Measurements from ENCODE around the gene SSBP3.

SSBP3 gene

DNA sequence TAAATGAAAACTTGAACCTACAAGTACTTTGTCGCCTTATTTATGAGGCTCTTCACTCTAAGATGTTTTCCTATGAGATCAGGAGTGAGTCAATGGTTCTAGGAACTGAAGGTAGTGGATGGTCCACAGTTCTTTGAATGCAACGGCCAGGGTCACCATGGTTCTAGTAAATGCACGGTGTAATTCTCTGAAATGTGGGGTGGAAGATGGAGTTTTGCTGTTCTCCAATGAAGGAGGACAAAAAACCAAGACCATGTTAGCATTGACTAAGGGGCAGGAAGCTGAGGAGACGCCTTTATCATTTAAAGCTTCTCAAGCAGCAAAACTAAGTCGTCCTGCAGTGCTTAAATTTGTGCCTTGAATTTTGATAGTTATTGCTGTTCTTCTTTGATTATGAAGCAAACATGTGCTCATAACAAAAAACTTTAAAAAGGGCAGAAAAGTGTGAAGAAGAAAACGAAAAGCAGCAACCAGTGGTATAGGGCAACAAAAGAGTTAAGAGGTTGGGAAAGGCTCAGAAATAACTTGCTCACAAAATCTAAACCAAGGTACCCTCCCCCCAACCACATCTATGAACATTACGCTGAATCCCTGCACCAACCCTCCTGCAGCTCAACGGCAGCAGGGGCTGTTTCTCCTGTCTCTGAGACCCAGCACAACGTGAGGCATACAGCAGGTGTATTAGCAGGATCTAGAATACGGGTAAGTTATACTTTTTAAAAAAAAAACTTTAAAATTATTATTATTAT is 121.2 kb downstream of the SSBP3 start:
- peak; percentile 57 for DNase-seq (ENCODE audit: low spot score)

DNA sequence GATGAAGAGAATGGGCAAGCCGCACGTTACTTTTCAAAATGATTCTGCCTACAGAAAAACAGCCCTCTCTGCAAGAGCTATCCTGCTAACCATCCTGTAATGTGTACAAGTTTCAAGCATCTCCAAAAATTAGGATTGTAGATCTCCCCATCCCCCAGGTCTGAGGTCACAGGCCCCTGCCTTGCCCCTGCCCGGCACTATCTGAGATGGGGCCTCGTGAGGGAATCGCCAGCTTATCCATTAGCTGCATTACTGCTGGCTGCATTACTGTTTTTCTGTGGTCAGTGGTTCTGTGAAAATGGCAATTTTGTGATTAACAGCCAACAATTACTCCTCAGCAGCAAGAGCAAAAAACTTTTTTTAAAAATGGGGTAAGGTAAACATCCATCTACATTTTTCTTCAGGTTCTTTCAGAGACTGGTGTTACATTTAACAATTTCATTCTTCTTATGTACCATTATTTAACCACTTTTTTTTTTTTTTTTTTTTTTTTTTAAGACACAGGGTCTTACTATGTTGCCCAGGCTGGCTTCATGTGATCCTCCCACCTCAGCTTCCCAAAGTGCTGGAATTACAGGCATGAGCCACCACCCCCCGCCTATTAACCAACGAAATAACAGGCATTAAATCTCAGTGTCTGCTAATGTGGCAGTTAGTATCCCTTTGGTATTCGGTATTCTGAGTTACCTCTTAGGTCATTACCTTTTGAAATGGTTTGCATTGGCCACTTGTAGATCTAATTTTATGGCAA is 122.4 kb downstream of the SSBP3 start:
- DNase-seq (ENCODE audit: low spot score): no peak

DNA sequence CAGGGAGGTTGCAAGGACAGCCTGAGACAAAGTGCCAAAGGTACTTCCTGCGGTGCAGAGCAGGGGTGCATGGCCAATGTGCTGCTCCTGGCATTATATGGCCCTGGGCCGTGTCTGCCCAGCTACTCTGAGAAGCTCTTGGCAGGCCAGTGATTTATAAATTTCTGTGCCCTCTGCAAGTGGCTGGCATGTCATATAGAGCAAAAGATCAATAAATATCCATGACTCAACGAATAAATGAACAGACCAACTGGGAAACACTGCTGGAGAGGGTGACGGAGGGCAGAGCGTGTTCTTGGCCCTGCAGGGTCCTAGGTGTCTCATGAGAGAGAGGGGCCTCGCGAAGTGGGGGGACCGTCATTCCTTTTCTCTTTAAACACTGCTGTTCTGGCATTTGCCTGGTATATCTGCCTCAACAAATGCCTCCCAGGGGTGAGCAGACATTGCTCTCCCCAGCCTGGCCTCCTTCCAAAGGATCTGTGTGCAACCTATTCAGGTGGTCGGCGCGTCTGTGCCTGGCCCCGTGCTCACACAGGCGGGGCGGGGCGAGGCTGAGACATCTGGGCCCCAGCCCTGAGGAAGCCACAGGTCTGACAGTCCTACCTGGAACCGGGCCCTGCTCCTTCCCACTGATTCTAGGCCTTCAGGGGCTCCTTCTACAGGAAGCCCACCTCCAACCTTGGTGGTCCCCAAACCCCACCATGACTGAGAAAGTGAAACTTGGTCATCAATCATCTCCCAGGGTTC is 123.9 kb downstream of the SSBP3 start:
- no peak for DNase-seq (ENCODE audit: low spot score)

DNA sequence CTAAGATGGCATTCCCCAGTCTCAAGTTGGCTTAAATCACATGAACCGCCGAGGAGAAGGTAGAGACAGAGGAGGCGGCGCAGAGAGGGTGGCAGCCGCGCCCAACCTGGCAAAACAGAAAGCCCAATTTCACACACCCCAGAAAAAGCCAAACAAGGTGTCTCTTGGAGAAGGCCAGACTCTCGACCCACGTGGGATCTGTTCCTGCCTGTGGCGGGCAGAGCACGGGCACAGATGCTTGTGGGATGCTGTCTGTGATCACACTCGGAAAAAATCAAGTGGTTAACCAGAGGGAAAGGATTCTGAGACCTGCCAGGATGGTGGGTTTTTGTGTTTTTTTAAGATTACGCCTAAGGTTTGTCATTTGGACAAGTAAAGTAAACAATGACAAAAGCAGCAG is 125.5 kb downstream of the SSBP3 start:
- DNase-seq (ENCODE audit: low spot score): no peak

DNA sequence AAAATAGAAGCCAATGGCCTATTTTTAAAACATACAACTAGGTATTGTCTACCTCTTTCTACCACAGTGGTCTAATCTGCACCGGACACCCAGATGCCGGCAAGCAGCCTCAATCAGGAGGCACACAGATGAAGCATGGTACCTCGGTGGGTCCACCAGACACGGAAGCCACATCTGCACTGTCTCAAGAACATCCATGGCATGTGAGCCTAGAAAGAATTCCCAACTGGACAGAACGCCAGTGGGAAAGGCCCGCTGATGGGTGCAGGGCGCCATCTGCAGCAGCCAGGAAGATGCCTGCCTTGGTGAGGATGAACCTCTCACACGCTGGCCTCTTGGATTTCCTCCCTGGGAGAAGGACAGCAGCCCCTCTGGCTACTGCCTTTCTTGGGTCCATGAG is 126.7 kb downstream of the SSBP3 start:
- DNase-seq (ENCODE audit: low spot score): no peak

DNA sequence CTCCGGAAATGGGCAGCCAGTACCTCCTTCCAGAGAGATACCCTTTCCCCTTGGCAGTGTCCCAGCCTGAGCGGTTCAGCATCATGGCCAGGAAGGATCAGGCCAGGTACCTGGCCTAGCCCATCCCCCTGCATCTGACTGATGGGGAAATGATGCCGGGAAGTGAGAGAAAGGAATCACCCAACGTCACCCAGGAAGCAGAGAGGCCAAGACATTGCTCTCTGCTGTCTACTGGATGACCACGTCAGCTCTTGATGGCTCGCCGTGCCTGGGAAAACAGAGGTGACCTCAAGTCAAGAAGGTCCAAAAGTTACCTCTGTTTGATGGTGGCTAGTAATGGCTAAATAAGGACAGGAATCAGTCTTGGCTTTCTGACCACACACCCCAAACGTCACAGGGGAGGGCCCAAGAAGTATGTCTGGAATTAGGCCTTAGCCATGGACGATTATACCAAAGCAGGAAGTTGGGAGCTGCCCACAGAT is 127.2 kb downstream of the SSBP3 start:
- DNase-seq (ENCODE audit: low spot score): no peak

DNA sequence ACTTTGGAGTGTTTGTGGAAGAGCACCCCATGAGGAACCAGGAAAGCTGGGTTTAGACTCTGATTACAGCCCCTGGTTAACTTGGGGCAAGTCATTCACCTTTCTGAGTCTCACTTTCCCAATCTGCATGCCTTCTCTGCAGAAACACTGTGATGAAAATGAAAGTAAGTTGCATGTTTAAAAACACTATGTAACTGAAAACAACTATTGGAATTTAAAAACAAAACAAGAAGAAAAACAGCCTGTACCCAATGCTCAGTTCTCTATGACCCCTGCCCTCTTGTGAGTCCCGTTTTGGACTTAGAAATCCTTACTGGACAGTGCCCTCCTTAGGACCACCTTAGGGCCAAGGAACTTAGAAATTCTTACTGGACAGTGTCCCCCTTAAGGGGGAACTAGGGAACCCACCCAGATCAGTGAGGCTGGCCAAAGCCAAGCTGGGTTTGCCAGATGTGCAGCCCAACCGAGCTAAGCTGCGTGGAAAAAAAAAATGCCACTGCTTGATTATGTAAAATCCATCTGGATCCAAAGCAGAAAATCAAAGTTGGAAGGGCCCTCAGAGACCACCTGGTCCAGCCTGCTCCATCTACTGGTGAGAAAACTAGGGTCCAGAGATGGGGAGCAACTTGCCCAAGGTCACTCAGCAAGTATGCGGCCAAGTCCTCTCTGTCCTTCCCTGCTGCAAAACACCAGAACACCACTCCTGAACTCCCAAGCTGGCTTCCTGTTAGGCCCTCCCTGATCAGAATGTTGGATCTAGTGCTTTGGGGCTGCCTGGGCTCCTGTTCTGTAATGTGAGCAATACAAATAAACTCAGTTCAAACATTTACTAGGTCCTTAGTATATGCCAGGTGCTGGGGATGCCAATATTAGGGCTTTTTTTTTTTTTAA is 128.5 kb downstream of the SSBP3 start:
- no peak for DNase-seq (ENCODE audit: low spot score)

DNA sequence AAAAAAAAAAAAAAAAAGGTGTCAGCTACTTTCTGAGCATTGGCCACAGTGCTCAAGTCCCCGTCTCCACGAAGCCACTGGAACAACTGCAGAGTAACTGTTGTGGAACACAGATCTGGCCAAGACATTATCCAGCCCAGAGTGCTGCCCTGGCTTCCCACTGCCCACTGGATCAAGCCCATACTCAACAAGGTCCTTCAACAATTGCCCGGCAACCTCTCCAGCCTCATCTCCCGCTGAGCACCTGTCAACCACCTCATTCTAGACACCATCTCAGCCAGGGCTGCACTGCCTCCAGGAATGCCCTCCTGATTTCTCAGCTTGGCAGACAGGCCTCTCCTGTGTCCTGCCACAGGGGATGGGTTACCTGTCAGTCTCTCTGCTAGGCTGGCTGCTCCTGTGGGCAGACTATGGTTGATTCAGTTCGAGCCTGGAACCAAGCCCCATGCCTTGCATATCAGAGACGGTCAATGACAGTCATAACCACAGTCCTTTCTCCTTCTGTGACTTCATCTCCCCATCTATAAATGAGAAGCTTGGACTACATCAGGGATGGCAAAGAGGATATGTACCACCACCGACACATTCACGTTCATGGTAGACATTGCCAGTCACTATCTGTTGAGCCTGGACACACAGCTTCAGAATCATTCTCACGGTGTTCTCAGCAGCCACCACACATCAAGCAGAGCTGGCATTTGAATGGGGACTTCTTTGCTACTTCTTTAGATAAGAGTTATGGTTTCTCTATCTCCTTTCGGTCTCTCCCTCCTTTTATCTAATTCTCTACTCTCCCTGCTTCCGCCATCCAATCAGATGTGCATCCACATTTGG is 129.4 kb downstream of the SSBP3 start:
- no peak for DNase-seq (ENCODE audit: low spot score)

DNA sequence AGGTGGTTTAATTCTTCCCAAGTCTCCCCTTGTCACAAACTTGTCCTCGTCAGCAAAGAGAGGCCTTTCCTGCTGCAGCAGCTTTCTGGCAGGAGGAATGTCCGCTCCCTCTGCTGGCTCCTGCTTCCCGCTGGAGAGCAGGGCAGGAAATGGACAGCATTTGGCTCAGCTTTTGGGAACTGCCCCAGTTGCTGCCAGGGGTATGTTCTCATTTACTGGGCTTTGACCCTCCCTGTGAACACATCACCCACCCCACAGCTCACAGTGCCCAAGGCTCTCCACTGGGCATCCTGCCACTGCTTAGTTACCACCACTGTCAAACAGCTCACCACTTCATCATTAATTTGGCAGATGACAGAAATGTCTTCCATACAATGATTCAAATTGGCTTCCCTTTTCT is 130.8 kb downstream of the SSBP3 start:
- DNase-seq (ENCODE audit: low spot score): no peak

DNA sequence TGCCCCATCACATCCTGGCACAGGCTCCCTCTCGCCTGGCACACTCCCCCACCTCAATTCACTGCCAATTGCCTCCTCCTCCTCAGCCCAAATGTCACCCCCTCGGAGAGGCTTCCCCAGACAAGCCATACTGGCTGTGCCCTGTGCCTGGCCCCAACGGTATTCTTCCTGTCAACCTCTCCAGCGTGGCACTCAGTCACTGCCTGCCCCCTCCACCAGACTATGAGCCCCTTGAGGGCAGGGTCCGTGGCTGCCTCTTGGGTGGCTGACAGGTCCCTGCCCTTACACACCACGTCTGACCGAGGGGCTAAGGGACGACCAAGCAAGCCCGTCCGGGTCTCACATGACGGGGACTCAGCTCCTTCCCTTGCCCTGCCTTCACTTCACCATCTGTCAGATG is 131.3 kb downstream of the SSBP3 start:
- DNase-seq (ENCODE audit: low spot score): no peak

DNA sequence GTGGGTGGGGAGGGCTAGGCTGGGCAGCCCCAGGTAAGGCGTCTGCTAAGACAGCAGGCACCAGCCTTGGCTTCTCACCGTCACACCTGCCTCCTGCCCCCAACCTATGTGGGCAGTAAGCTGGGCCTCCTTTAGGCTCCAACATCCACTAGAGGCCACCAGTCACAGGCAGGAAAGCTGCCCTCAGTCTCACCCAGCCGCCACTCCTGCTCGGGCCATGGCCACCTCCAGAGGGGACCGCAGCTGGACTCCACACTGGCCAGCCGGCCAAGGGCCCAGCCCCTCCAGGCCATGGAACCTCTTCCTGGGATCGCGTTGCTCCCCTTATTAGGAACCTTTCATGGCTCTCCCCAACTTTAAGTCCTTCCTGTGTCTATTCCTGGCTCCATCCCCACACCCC is 131.7 kb downstream of the SSBP3 start:
- no peak for DNase-seq (ENCODE audit: low spot score)

DNA sequence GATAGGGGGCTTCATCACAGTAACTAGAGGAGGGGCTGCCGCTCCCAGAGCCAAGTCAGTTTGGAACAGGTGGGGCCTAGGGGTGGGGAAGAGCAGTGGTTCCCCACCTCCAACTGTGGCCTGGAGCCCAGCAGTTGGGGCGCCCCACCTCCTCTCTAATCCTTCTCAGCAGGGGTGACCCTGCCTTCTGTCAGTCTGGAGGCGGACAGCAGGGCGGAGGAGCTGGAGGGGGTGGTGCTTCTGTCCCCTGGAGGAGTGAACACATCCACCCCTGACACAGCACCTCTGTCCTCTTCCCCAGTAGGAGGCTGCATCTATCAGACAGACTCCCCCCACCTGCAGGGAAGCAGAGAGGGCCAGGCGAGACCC is 132.4 kb downstream of the SSBP3 start:
- no peak for DNase-seq (ENCODE audit: low spot score)

DNA sequence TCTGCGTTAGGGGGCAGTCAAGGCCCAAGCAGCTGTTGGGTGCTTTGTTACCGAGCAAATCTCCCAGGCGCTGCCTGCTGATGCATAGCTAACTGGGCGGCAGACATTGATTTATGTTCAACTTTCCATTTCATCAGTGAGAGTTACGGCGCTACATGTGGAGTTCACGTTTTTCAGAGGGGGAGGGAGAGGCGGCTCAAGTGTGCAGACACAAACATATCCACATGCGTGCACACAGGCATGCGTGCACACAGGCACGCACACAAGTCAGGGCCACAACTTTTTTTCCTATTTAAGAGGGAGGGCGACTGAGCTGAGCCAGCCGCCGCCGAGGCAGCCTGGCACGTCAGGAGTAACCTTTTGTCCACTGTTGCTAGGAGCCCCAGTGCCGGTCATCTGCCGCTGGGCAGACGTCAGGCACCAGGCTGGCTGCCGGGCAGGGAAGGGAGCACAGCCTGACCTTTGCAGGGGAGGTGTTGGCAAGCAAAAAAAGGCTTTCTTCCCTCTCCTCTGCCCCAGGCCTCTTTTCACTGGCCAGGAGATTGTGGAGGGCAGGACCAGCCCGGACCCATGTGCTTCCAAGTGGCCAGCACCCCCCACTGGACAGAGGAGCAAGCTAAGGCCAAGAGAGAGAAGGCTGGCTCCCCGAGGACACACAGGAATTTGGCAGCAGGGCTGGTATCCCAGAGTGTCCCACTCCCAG is 133.0 kb downstream of the SSBP3 start:
- DNase-seq (ENCODE audit: low spot score): no peak

DNA sequence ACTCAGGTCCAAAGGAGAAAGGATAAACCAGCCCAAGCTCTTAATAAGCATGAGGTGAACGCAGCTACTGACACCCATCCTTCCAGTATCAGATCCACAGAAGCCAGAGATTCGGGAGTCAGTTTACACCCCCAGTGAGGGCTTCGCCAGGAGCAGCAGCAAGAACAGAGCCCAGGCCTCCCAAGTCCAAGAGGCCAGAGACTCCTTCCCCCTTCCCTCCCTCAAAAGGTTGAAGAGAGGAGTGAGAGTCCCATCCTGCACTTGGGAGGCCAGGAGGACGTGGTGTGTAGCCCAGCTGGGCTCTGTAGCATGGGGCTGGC is 133.5 kb downstream of the SSBP3 start:
- no peak for DNase-seq (ENCODE audit: low spot score)

DNA sequence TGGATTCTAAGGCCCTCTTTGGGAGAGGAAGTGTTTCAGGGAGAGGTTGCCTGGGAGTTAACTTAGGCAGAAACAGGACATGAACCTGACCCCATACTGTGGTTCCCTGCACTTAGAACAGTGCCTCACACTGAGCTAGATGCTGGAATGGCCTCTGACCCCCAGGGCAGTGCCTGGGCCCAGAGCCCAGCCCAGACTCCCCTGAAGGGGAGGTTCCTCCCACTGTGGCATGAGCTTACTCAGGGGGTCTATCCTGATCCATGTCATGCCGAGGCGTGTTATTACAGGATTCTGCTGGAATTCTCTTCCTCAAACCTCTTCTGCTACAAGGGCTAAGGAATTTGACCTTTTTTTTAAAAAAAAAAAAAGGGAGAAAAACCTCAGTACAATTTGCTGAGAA is 134.1 kb downstream of the SSBP3 start:
- no peak for DNase-seq (ENCODE audit: low spot score)

DNA sequence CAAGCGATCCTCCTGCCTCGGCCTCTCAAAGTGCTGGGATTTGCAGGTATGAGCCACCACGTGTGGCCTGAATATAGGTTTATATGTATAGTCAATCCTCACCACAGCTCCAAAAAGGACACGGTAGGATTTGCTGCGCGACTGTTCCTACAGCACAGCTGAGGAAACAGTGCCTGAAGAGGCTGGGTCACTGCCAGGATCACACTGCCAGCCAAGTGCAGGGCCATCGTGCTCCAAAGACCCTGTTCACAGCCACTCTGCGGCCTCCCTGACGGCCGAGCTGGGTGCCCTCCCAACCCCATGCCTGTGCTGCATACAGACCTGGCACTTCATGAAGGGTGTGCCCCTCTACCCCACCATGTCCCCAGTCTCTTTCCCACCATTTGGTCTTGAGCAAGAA is 134.9 kb downstream of the SSBP3 start:
- DNase-seq (ENCODE audit: low spot score): no peak

DNA sequence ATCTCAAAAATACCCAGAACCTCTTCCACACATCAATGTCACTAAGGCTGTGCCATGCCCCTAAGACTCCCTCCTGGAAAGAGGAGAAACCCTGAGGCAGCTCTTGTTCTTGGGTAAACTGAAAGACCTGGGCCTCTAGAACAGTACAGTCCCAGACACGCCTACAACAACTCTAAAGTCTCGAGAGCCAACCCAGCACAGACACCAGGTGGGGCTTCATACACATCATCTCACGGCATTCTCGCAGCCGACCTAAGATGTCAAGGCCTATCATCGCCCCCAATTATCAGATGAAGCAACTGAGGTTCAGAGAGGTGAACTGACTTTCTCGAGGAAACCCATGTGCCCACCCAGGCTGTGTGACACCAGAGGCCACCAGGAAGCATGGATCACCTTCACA is 135.7 kb downstream of the SSBP3 start:
- no peak for DNase-seq (ENCODE audit: low spot score)

DNA sequence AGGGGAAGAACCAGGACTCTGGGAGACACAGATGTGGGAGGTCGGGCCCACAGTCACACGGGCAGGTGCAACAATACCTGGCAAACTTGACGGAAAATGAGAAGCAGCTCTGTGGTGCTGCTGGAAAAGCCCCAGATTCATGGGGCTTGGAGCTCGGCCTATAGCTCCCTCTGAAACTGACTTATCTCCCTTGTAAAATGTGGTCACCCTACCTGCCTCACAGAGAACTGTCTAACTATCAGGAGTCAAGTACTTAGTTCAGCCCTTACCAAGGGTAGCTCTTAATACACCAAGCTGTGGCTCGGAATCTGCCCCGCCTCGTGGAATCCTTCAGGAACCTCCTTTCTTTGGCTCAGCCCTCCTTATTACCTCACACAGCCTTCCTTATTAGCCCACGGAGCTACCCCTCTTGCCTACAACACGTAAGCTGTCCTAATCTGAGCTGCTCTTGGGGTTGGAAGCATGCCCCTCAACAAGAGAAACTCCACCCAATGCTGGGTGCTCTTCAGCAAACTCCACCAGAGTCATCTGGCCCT is 137.4 kb downstream of the SSBP3 start:
- no peak for DNase-seq (ENCODE audit: low spot score)

DNA sequence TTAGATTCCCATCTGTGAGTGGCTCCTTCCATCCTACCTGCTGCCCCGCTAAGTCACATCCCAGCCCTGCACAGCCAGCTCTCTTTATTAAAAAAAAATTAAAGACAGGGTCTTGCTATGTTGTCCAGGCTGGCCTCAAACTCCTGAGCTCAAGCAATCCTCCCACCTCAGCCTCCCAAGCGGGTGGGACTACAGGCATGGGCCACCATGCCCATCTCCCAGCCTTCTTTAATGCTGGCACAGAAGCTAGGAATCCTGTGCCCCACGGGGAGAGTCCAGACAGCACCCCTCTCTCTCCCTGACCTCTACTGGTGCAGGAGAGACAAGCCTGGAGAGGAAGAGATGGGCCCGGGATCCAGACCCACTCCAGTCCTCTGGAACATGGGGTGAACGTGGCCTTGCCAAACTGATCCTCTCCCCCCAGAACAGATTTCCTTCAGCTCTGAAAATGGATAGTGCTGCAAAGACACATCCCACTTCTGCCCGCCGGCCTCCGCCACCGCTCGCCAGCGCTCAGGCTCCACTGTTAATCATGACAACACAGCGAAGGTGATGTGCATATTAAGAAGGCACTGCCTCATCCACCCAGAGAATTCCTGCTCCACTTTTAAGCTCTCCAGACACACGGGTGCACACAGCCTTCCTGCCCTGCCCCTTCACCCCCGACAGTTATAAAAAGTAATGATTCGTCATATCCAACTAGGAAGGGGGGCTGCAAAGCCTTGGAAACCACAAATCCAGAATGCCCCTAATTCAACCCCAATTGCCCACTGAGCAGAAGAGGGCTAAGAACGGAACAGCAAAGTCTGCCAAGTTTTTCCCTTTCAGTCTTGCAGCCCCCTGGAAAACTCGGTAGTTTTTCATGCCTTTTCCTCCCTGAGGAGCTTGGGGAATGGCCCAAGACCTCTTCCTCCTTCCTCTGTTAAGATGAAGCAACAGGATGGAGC is 138.1 kb downstream of the SSBP3 start:
- DNase-seq (ENCODE audit: low spot score): no peak

Data from CD4-positive, alpha-beta T cell treated with Interleukin-2 at 100 ng/mL for 4 hours (primary cell).